Lung (tissue), 12 donors: Measurements from ENCODE around the gene ARPC4. TPM values are rescaled to one million over a fixed set of nuclear protein-coding genes. Genes with fewer than 3 reads are reported as not detected.
A peak's percentile ranks its signal among the peaks of the same experiment; 100 is the strongest.
"Not testable (repeated sequence)": the region's sequence is repeated elsewhere in the genome, so short reads cannot be mapped to it uniquely, and the experiment has no call there.

Experiments used
- ATAC-seq: fragments of 200-7000 bp; cut with Tn5 transposase; one replicate; pipeline ENCODE4 v1.9.1; 2020; ENCODE audit warnings: moderate number of reproducible peaks; ENCODE audit not compliant: insufficient read depth, low FRiP score
- DNase-seq, 3 donors: peaks; one replicate each; pipeline ENCODE4 v3.0.0-alpha.2; 2013 to 2017
- H3K27ac ChIP-seq, 2 donors: one replicate each; pipeline ENCODE4 v1.5.1; 2013; ENCODE audit warnings: mild to moderate bottlenecking in 2 of 2, moderate library complexity in 2 of 2, control low read depth in 1 of 2, inconsistent platforms in 1 of 2, low read depth in 1 of 2, low read length in 1 of 2
- H3K27me3 ChIP-seq, 3 donors: one replicate each; pipeline ENCODE4 v1.5.1; 2013; ENCODE audit warnings: low read length in 2 of 3; ENCODE audit not compliant: control insufficient read depth in 3 of 3, insufficient read depth in 3 of 3
- H3K36me3 ChIP-seq, 4 donors: one replicate each; pipeline ENCODE4 v1.5.1; 2013; ENCODE audit warnings: low read length in 4 of 4, mild to moderate bottlenecking in 1 of 4, moderate library complexity in 1 of 4; ENCODE audit not compliant: control insufficient read depth in 4 of 4, insufficient read depth in 4 of 4
- H3K4me1 ChIP-seq, 5 donors: one replicate each; pipeline ENCODE4 v1.5.1; 2013; ENCODE audit warnings: low read length in 5 of 5, mild to moderate bottlenecking in 2 of 5, moderate library complexity in 1 of 5; ENCODE audit not compliant: control insufficient read depth in 5 of 5, insufficient read depth in 5 of 5
- H3K4me3 ChIP-seq: one replicate; pipeline ENCODE4 v1.5.1; 2013; ENCODE audit warnings: mild to moderate bottlenecking, control low read depth, moderate library complexity
- H3K9ac ChIP-seq, 2 donors: one replicate each; pipeline ENCODE4 v1.5.1; 2013; ENCODE audit warnings: low read length in 2 of 2, control low read depth in 1 of 2; ENCODE audit not compliant: insufficient read depth in 1 of 2
- H3K9me3 ChIP-seq, 4 donors: one replicate each; pipeline ENCODE4 v1.5.1; 2013; ENCODE audit warnings: low read length in 3 of 4, mild to moderate bottlenecking in 1 of 4, moderate library complexity in 1 of 4; ENCODE audit not compliant: control insufficient read depth in 4 of 4, insufficient read depth in 3 of 4
- WGBS, 2 donors: extraction: QIAGEN DNeasy Blood & Tissue Kit; methylation state at CpG; one replicate each; pipeline ENCODE4 v1.1.7; 2013; 5-methylcytosine and 5-hydroxymethylcytosine counted together
- polyA plus RNA-seq, 2 donors: library from polyadenylated mRNA; stranded (reverse); fragments of 200-250 nt; gene quantifications; one replicate each; pipeline ENCODE4 v1.2.1, GENCODE V29; 2013
- total RNA-seq, 2 donors: library from RNA; depleted of rRNA in 1 of 2; stranded (reverse); fragments of >200 nt in 1 of 2; gene quantifications; one replicate each; pipeline ENCODE4 v1.2.1, GENCODE V29; 2014 to 2021
- TF ChIP-seq, protein P1 (sequence below): IDR thresholded peaks from 2 replicates; pipeline ENCODE4 v1.5.1; 2012; ENCODE audit warnings: mild to moderate bottlenecking; ENCODE audit errors: control extremely low read depth, extremely low read depth
- donor health status: control.
- donor health status: control.
- donor health status: Bipolar disorder and iron deficiency.
- donor health status: healthy.
- donor health status: DM: yes; HTN: yes; CAD: no.

ARPC4 gene
- total and polyA plus RNA-seq, 4 donors: 74.9 to 239 (median 129) TPM

GRCh38 chr3:9770276-9770812 lies 22.5 kb upstream of the ARPC4 start:
- Histone ChIP-seq H3K27me3 (no peaks in the 10 kb centered on the region), H3K27ac (peak overlapping the region; percentile 57 to 87), H3K36me3 (peaks cover 0 to 6% (median 5%) of the 10 kb centered on the region in 4 donors), H3K9ac (peak overlapping the region in 1 of 2 donors; percentile 54), H3K4me1 (peaks cover 0 to 31% (median 5%) of the 10 kb centered on the region in 5 donors), H3K9me3 (no peaks in the 10 kb centered on the region), H3K4me3 (peak overlapping the region; percentile 55)
- peak; percentile 92 to 96 (median 96) for DNase-seq
- WGBS, 2 donors: 16 to 23% methylated on average over 15 of the region's 15 CpGs
- ATAC-seq: peak; percentile 23
- TF ChIP-seq, protein P1, sequence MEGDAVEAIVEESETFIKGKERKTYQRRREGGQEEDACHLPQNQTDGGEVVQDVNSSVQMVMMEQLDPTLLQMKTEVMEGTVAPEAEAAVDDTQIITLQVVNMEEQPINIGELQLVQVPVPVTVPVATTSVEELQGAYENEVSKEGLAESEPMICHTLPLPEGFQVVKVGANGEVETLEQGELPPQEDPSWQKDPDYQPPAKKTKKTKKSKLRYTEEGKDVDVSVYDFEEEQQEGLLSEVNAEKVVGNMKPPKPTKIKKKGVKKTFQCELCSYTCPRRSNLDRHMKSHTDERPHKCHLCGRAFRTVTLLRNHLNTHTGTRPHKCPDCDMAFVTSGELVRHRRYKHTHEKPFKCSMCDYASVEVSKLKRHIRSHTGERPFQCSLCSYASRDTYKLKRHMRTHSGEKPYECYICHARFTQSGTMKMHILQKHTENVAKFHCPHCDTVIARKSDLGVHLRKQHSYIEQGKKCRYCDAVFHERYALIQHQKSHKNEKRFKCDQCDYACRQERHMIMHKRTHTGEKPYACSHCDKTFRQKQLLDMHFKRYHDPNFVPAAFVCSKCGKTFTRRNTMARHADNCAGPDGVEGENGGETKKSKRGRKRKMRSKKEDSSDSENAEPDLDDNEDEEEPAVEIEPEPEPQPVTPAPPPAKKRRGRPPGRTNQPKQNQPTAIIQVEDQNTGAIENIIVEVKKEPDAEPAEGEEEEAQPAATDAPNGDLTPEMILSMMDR: no peak

DNA sequence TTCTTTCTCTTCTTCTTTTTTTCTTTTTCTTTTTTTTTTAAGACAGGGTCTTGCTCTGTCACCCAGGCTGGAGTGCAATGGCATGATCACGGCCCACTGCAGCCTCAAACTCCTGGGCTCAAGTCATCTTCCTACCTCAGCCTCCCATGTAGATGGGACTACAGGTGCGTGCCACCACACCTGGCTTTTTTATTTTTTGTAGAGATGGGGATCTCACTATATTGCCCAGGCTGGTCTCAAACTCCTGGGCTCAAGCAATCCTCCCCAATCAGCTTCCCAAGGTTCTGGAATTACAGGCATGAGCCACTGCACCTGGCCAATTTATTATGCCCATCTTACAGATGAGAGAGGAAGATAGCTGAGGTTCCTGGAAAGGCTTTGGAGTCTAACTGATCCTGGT lies 21.9 kb upstream of the ARPC4 start:
- not testable (repeated sequence) for H3K4me3 ChIP-seq, H3K27me3 ChIP-seq, H3K27ac ChIP-seq, H3K9ac ChIP-seq, H3K36me3 ChIP-seq, DNase-seq, H3K9me3 ChIP-seq, ATAC-seq
- peaks cover 0 to 31% (median 5%) of the 10 kb centered on the region in 5 donors for H3K4me1 ChIP-seq
- WGBS, 2 donors: 89 to 95% methylated on average over 2 of the region's 2 CpGs

DNA sequence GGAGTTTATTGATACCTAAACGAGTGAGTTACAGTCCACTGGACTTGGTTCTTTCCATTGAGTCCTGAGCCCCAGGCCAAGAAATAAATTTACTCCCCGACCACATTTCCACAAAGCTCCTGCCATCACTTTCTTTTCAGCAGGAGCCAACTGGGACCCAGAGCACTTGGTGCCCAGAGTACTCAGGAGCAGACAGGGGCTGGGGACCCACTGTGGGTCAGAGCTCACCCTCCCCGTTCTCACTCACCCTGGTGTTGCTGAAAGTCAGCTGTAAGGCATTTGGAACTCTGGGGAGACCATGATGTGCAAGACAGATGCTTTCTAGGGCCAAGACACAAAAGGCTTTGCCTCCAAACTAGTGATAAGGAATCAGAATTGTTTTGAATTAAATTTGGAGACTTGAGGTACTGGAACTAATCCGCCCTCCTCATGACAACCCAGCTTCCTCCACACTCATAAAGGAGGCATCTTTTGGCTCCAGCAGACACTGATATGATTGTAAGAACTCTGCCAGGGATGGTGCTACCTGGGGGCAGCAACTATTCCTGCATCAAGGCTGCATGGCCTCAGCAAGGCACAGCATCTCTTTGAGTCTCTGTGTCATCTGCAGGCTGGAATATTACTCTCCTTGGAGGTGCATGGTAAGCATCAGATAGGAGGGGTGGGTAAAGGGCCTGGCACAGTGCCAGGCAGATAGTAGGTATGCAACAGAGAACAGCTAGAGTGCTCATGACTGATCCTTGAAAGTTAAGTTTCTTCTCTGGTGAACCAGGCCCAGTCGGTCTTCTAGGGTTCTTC lies 15.8 kb upstream of the ARPC4 start:
- peaks cover 0 to 3% (median 0%) of the 10 kb centered on the region in 5 donors for H3K4me1 ChIP-seq
- WGBS, 2 donors: 65 to 78% methylated on average over 5 of the region's 5 CpGs
- H3K9ac ChIP-seq: no peak overlapping the region
- no peak for ATAC-seq
- no peak overlapping the region for H3K4me3 ChIP-seq
- H3K27me3 ChIP-seq: no peaks in the 10 kb centered on the region
- TF ChIP-seq, protein P1: no peak
- H3K36me3 ChIP-seq: peaks cover 0 to 14% (median 9%) of the 10 kb centered on the region in 4 donors
- no peaks in the 10 kb centered on the region for H3K9me3 ChIP-seq
- DNase-seq: no peak
- no peak overlapping the region for H3K27ac ChIP-seq

DNA sequence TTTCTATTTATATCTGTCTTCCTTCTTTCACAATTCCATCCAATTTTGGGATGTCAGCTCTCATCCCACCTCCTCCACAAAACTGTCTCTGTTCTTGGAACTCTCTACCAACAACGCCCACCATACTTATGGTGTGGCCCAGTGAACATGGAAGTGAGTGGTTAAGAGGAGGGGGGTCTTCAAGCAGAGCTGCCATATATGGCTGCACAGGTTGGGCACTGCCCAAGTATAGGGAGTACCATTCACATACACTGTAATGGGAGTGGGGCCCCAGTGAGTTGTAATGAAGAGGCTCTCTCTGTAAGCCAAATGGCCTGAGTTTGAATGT lies 15.2 kb upstream of the ARPC4 start:
- Histone ChIP-seq H3K9ac (no peak overlapping the region), H3K36me3 (peaks cover 4 to 16% (median 12%) of the 10 kb centered on the region in 4 donors), H3K4me3 (no peak overlapping the region), H3K4me1 (peaks cover 0 to 3% (median 0%) of the 10 kb centered on the region in 5 donors), H3K27ac (no peak overlapping the region), H3K9me3 (no peaks in the 10 kb centered on the region), H3K27me3 (no peaks in the 10 kb centered on the region)
- 86 to 100% methylated on average over 1 of the region's 1 CpG for WGBS, 2 donors
- no peak for DNase-seq
- ATAC-seq: no peak
- TF ChIP-seq, protein P1: no peak
